HG03280 (cell line): ENCODE results near the gene PHLDA3.

ENCODE experiments used
- ATAC-seq: cut with Tn5 transposase; IDR thresholded peaks from one replicate; pipeline ENCODE4 v1.9.1; 2021; ENCODE audit warnings: mild to moderate bottlenecking, moderate library complexity; ENCODE audit not compliant: unreplicated experiment

Gene PHLDA3

DNA sequence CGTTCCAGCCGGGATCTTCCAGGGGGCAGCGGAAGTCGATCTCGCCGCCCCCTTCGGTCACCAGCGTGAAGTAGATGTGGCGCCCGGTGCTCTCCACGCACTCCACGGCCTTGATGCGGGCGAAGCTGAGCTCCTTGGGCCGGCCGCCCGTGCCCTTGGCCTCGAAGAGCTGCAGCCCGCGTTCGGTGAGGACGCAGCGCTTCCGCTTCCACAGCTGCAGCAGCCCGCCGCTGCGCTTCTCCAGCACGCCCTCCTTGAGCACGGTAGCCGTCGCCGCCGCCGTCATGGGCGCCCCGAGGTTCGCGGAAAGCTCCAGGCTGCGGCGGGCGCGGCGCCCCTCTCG lies 516 bp downstream of the PHLDA3 start:
- ATAC-seq: peak; percentile 40

DNA sequence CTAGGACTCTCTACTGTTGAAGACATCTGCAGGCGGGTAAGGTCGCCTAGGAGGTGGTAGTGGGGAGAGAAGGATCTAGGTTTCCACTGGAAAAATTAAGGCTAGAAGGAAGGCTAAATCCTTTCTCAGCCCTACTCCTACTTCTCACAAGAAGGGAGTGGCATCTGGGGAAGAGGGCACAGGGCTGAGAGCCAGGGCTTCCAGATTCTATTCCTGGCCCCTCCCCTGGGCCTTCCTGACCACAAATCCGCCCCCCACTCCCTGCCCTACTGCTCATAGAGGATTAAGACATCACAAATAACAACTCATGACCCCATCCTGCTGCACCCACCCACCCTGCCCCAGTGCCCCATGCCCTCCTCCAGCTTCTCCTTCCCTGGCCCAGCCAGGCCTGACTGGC lies 2.5 kb downstream of the PHLDA3 start:
- ATAC-seq: no peak

- no peak for ATAC-seq
Measured at GRCh38 chr1:201465698-201466290, 3.2 kb downstream of the PHLDA3 start.

- no peak for ATAC-seq
Measured at GRCh38 chr1:201463071-201463552, 5.9 kb downstream of the PHLDA3 start.

DNA sequence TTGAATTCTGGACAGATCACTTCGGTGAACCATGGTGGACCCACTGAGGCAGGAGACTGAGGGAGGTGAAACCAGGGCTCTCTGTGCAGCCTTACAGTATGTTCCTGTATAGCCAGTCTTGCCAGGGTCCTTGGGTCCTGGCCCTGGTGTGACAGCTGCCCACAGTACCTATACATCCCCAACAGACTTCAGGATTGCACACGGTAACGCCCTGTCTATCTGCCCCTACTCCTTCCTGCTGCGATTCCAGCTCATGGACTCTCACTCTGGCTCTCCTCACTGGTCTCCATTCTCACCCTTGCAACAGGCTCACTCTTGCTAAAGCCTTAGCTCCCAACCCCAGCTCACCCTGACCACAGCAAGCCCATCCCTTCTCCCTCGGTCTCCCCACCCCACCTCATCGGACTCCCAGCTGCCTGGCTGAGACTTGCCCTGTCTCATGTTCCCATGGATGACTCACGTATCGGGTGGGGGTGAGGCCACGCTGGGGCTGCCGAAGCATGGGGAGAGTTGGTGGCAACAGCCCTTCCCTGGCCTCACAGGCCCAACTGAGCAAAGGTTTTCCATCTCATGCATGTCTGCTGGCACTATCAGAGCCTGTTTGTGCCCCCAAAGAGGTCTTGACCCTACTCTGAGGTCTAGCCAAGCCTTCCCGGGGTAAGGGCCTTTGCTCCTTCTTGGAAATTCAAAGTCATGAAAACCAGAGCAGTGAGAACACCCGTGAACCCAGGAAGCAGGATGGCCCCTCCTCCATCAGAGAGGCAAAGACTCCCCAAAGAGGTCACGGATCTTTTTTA lies 7.1 kb downstream of the PHLDA3 start:
- no peak for ATAC-seq

DNA sequence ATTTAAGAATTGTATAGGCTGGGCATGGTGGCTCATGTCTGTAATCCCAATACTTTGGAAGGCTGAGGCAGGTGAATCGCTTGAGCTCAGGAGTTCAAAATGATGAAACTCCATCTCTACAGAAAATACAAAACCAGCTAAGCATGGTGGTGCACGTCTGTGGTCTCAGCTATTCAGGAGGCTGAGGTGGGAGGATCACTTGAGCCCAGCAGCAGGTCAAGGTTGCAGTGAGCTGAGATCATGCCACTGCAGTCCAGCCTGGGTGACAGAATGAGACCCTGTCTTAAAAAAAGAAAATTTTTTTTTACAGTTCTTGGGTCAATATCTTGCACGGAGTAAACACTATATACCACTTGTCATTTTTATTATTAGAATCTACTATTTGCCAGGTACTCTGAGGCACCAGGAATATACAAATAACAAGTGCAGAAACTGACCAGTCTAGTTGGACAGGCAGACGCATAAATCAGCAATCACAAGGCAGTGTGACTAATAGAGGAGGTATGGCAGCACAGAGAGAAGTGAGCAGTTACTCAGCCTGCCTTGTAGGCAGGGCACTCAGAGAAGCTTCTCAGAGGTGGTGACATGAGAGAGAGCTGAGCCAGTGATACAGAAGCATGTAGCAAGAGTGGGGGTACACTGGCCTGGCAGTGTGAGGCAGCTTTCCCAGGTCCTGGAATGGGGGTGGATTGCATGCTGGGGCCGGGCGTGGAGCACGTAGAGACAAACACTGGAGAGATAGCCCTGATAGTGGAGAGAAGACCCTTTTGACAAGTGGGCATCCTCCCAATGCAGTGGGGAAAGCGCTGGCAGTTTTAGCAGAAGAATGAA lies 8.0 kb downstream of the PHLDA3 start:
- no peak for ATAC-seq

- no peak for ATAC-seq
Measured at GRCh38 chr1:201459775-201460174, 9.2 kb downstream of the PHLDA3 start.

DNA sequence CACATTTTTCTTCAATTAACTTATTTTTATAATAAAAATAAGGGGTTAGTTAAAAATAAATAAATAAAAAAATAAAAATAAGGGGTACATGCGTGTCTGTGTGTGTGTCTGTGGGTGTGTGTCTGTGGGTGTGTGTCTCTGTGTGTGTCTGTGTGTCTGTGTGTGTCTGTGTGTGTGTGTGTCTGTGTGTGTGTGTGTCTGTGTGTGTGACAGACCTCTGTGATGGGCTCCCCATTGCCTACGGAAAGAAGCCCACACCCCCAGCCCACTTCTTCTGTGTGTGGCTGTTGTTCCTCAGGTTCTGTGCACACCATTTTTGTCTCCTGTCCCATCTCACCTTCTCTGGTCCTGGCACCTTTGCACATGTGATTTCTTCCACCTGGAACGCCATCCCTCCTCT lies 9.9 kb downstream of the PHLDA3 start:
- ATAC-seq: no peak

GRCh38 chr1:201457508-201457960 lies 11.5 kb downstream of the PHLDA3 start:
- no peak for ATAC-seq

- ATAC-seq: no peak
Measured at GRCh38 chr1:201456499-201457309, 12.3 kb downstream of the PHLDA3 start.

DNA sequence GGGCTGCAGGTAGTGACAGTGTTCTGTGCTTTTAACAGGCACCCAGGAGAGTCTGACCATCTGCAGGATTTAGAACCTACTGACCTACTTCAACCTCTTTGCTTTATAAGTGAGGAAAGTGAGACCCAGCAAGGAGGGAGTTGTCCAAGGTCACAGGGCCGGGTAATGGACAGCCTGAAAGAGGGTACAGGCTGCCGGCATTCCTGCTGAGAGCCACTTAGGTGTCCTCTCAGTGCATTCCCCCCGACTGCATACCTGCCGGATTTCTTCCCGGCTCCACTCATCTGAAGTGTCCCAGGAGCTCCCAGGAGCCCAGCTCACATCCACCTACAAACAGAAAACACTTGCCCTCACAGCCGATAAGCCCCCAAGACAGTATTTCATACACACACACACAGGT lies 13.9 kb downstream of the PHLDA3 start:
- no peak for ATAC-seq

DNA sequence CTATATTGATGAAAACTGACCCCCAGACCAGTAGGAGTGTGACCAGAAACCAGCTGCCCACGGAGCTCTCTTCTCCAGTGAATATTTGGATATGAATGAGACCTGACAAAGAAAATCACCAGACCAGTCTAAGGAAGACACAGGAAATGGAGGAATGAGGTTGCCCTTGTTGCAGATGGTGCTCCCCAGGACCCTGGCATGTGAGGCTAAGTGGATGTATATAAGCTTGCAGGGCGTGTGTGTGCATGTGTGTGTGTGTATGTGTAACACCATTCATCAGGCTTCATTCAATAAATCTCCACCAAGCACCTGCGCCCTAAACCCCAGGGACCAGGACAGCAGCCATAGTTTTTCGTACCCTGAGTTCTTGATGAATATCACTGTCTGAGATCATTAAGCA lies 14.4 kb downstream of the PHLDA3 start:
- ATAC-seq: no peak

DNA sequence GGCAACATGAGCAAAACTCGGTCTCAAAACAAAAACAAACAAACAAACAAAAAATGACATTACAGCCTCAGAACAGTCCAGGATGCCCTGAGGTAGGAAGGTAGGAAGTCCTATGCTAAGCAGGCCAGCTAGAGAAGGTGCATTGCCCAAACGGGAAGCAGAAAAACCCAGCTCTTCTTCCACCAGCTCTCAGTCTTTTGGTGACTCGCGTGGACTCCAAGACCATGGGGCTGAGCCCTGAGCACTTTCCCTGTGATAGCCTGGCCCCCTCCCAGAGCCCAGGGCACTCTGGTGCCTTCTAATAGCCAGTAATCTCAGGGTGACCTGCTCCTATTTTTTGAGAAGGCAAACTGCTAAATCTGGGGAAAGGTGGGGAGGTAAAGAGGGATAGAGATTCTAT lies 16.1 kb downstream of the PHLDA3 start:
- no peak for ATAC-seq

DNA sequence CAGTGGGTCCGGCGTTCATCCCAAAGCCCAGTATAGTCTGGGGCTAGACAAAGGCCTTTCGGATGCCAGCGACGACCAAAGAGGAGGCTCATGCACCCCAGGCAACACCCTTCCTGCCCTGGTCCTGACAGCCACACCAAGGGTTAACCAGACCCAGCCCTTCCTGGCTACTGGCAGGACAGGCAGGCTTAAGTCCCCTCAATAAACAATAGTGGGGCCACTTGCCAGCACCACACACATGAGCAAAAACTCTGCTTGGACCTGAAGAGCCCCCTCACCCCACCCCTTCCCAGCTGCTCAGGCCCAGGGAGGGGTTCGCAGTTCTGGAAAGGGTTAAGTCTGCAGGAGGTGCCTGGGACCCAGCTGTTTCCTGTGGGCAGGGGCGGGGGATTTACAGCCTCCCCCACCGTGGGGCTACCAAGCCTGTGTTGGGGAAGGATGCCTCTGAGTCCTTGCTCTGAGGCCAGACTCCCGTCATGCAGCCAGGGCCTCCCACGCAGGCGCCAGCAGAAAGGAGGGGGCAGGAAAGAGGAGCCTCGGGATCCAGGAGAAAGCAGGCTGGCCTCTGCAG lies 18.2 kb downstream of the PHLDA3 start:
- ATAC-seq: no peak

DNA sequence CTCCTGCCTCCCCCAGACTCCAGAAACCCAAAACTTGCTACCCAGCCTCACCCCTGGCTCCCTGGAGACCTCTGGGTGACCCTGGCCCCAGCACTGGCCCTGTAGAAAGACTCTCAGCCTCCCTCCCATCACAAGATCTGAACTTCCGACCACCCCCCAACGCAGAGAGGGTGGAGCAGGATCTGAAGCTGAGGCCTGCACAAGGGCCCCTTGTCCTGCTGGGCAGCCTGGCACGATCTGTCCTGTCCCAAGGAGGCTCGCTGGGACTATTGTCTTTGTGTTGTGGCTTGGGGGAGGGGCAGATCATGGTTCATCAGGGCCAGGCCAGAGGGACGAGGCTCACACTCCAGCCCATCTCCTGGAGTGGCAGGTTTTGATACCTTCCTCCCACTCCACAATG lies 20.0 kb downstream of the PHLDA3 start:
- ATAC-seq: no peak

DNA sequence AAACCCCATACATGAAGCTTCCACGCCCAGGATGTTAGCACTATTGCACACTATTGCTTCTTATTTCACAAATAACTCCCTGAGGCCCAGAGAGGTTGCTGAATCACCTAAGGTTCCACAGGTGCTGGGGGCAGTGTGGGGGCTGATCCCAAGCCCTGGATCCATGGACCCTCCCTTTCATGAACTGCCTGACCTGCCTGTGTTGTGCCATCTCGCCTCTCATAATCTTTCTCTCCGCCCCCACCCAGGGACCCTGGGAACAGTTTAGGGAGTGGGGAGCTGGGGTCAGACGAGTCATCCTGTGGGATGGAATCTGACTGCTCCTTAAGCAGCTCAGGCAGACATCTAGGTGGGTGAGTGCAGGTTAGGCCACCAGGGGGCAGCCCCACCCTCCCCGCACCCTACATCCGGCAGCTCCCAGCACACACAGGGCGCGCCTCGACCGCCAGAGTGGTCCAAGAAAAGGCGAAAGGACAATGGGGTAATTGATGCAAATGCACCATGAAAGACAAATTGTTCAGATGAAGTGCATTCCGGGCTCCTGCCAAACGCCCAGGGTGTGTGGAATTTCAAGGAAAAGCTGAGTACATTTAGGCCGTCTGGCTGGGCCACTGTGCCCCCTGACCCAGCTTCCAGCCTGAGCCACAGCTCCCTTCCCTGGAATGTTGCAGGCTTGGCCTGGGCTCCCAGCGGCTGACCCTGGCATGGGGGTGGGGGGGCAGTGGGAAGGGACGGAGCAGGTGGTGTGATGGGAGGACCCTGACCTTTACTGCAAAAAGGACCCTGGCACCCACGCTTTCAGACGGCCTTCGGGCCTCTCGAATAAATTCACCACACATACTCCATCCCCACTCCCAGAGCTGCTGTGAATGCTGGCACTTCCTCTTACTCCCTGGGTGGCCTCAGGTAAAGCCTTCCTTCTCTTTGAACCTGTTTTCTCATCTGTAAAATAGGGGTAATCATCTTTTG lies 20.8 kb downstream of the PHLDA3 start:
- peak; percentile 98 for ATAC-seq

DNA sequence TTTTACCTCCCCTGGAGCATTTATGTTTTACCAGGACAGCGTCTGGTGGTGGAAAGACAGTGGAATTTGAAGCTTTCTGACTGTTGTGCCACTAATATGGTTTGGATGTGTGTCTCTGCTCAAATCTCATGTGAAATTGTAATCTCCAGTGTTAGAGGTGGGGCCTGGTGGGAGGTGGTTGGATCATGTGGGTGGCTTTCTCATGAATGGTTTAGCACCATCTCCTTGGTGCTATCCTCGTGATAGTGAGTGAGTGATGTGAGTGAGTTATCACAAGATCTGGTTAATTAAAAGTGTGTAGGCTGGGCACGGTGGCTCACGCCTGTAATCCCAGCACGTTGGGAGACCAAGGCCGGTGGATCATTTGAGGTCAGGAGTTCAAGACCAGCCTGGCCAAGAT lies 23.7 kb downstream of the PHLDA3 start:
- no peak for ATAC-seq

DNA sequence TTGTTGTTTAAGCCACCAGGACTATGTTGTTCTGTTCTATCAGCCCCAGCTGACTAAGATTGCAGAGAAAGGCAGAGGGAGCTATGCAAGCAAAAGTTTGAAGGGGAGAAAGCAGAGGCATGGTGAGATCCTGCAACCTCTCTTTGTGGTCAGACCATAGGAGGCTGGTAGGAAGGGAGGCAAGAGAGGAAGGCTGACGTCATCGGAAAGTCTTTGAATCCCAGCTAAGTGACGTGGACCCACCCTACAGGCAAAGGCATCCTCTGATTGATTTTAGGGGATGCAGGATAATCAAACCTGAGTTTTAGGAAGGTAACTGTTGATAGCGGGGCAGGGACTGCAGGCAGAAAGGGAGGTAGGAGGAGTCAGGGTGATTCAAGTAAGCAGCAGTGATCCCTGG lies 24.2 kb downstream of the PHLDA3 start:
- no peak for ATAC-seq

DNA sequence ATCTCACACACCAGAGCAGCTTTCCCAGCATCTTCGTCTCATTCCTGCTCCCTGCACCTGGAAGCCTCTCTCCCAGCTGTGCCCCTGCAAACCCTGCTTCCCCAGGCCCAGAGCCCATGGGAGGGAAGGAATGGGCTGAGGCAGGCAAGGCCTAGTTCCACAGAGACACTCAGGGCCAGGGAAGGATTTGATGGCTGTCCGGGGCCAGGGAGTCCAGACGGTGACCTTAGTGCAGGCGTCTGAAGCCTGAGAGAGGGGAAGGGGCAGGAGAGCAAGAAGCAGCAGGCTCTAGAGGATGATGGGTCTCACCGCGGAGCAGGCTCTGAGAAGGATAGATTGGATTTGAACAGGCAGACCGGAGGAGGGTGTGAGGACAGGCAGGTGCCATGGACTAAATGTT lies 25.2 kb downstream of the PHLDA3 start:
- ATAC-seq: no peak
